Measurements from ENCODE around the gene FNBP1L. TPM values are rescaled to one million over a fixed set of nuclear protein-coding genes. Genes with fewer than 3 reads are reported as not detected.

Gene FNBP1L
- total and polyA plus RNA-seq, 9 of the 15 experiments (the other 6 are each of a cell fraction or from before 2014, with no cell fraction given): 1.4 to 6.9 (median 5.9) TPM

GRCh38 chr1:93587354-93587753 is 139.4 kb downstream of the FNBP1L start:
- Histone ChIP-seq H3K79me2 (ENCODE audit: control insufficient read depth, insufficient read depth, low read length) (no peaks in the 10 kb centered on the region), H2AFZ (ENCODE audit: low read depth, low read length) (no peak overlapping the region), H3K36me3 (ENCODE audit: control insufficient read depth, insufficient read depth, low read length) (no peaks in the 10 kb centered on the region), H3K4me3 (no peak overlapping the region), H3K9me1 (ENCODE audit: control insufficient read depth, insufficient read depth, low read length) (no peaks in the 10 kb centered on the region), H3K9me3 (replicated peaks; ENCODE audit: control insufficient read depth, insufficient read depth, low read depth, low read length) (no peaks in the 10 kb centered on the region), H3K4me1 (replicated peaks in 1 of 2; ENCODE audit: control insufficient read depth in 2 of 2, insufficient read depth in 2 of 2, low read length in 2 of 2) (peaks cover 0 to 17% of the 10 kb centered on the region in 2 experiments; a peak in 4 of 5 replicates), H3K9ac (ENCODE audit: insufficient read depth in 1 of 2, low read depth in 2 of 2, low read length in 2 of 2) (no peak overlapping the region), H3K4me2 (ENCODE audit: insufficient read depth, low read length) (no peak overlapping the region), H4K20me1 (replicated peaks; ENCODE audit: control insufficient read depth, insufficient read depth, low read length) (no peaks in the 10 kb centered on the region), H3K27ac (ENCODE audit: extremely low read depth, low read depth, low read length) (no peak overlapping the region), H3K27me3 (ENCODE audit: control insufficient read depth in 2 of 2, insufficient read depth in 2 of 2, low read length in 2 of 2) (no peaks in the 10 kb centered on the region)
- no peak for ATAC-seq
- intact Hi-C loops (cut with micrococcal nuclease) (no loop called here), in situ Hi-C loops (cut with MboI) (no loop called here)
- ChIA-PET POLR2A (interaction anchor here (0.8 kb wide), 1 partner anchor 140 kb away, joined by 3 read pairs; no protein-coding TSS in a partner anchor), CTCF (ENCODE audit: low intra/inter-chr PET ratio) (no interaction called here)
- no peak for DNase-seq (ENCODE audit: extremely low read depth in 1 of 4, low spot score in 3 of 4)
- whole genome bisulfite sequencing (ENCODE audit: insufficient coverage, low coverage, missing lambda C conversion rate): 35% methylated on average over 5 of the region's 5 CpGs
- BruUV-seq (replicated peaks): no TSS peak
- FAIRE-seq: no peak
- TF ChIP-seq SMAD2 (IDR thresholded peaks at IDR 0.05; ENCODE audit: low read depth, low read length): no peak
- no peak for TF ChIP-seq SREBF1 (IDR thresholded peaks at IDR 0.05; ENCODE audit: borderline replicate concordance, low read depth, low read length)
- no peak for TF ChIP-seq U2AF2 (optimal IDR thresholded peaks at IDR 0.05; ENCODE audit: low read depth, low read length)
- no peak for TF ChIP-seq DEAF1 (CRISPR knock-in tag; IDR thresholded peaks at IDR 0.05)
- no peak for TF ChIP-seq CBFB (CRISPR knock-in tag; IDR thresholded peaks at IDR 0.05)
- TF ChIP-seq CEBPZ (IDR thresholded peaks at IDR 0.05; ENCODE audit: borderline replicate concordance, low read depth, low read length): no peak
- TF ChIP-seq CEBPB (tag; IDR thresholded peaks at IDR 0.05): no peak
- no peak for TF ChIP-seq KDM2B (CRISPR knock-in tag; IDR thresholded peaks at IDR 0.05)
- no peak for TF ChIP-seq REST (IDR thresholded peaks at IDR 0.05; ENCODE audit: borderline replicate concordance)
- no peak for TF ChIP-seq REST (CRISPR knock-in tag; IDR thresholded peaks at IDR 0.05; ENCODE audit: low read depth)
